ENCODE results near the gene EID3.
"Not testable (repeated sequence)": the region's sequence is repeated elsewhere in the genome, so short reads cannot be mapped to it uniquely, and the experiment has no call there.

The EID3 gene

GRCh38 chr12:104313568-104314241 lies 10.2 kb downstream of the EID3 start:
- no peak for DNase-seq

DNA sequence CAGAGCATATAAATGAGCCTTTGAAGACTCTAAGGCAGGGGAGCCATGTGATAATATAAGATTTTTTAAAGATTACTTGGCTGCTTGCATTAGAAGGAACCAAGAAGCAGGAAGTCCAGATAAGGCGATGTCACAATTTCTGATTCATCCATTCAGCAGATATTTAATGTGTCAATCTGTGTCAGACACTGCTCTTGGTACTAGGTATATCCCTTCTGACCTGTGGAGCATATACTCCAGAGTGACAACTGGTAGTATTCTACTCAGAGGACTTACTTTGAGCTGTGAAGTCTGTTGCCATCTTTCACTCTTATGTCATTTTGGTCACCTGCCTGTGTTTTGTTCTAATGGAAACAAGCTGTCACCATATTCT lies 10.7 kb downstream of the EID3 start:
- no peak for DNase-seq

DNA sequence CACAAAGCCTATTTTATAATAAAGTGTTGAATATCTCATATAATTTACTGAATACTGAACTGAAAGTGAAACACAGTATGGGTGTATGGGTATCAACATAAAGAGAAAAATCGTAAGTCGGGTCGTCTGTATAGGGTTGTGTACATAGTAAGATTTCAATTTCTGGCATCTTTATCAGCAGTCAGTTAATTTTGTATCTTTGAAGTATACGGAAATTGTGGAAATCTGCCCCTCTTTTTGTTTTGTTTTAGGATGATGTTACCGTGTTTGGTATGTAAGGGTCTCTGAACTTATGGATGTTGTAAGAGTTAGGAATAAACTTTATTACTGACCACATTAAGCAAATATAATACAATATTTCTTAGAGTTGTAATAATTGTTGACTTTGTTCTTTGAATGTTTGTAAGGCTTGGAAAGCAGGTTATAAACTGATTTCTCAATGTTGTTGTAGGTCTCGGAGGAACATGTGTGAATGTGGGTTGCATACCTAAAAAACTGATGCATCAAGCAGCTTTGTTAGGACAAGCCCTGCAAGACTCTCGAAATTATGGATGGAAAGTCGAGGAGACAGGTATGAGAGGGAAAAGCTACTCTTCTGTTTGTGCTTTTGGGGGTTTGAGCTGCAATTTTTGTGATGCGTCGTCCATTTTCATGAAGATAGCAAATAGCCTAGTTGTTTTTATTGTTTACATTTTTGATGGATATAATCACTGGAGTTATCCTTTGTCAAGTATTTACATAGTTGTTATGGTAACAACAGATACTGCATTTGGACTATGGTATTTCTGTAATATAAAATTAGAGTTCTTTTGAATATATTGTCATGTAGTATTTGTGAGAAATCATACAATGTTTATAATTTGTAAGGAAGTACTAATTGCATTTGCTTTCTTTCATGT lies 12.0 kb downstream of the EID3 start:
- no peak for DNase-seq

DNA sequence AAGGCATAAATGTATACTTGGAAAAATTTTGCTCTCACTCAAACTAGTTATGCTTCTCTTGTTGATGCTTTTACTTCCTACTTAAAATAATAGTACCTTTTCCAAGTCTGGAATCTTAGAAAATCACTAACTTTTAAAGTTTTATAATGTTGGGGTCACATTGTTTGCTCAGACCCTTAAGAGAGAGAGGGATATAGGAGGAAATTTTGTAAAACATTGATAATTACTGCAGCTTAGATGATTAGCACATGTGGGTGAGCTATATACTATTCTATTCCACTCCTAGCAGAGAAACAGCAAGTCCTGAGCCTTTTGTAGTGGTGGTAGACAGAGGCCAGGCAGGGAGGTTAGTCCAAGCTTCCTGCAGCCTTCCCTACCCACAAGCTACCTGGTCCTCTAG lies 13.4 kb downstream of the EID3 start:
- DNase-seq: no peak

DNA sequence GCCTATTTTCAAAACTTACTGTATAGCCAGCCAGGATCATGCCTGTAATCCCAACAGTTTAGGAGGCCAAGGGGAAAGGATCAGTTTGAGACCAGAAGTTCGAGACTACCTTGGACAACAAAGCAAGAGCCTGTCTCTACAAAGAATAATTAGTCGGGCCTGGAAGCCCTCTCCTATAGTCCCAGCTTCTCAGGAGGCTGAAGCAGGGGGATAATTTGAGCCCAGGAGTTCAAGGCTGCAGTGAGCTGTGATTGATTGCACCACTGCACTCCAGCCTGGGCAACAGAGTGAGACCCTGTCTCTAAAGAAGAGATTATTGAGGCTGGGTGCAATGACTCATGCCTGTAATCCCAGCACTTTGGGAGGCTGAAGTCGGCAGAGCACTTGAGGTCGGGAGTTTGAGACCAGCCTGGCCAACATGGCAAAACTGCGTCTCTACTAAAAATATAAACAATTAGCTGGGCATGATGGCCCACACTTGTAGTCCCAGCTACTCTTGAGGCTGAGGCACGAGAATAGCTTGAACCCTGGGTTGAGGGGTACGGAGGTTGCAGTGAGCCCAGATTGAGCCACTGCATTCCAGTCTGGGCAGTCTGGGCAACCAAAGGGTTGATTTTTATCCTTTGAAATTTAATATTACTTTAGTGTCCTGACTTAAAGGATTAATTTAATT lies 14.1 kb downstream of the EID3 start:
- no peak for DNase-seq

GRCh38 chr12:104319028-104319427 lies 15.5 kb downstream of the EID3 start:
- DNase-seq: no peak

DNA sequence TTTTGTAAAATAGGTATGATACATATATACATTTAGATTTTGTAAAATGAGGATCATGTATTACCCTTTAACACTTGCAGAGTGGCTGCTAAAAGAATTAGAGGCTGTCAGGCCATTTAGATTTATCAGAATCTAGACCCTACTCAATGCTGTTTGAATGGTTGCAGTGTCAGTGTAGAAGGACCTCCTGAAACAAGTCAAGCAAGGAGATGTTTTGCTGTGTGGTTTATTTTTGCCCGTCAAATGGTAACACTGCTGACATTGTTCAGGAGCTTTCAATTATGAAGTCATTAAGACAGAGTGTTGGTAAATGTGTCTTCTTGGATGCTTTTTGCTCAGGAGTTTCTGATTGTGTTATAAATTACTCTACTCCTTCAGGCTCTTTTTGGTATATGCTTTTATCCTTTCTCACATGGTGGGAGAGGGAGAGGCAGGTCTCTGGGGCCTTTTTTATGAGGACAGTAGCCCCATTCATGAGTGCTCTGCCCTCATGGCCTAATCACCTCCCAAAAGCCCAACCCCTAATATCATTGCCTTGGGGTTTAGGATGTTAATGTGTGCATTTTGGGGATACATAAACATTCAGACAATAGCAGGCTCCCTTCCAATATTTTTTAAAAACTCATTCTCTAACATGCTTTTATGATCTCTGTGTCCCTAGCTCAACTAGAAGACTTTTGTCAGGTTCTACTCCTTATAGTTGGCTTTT lies 16.5 kb downstream of the EID3 start:
- DNase-seq: no peak

- no peak for DNase-seq
These were observed 17.1 kb downstream of the EID3 start for GRCh38 chr12:104320627-104321024.

DNA sequence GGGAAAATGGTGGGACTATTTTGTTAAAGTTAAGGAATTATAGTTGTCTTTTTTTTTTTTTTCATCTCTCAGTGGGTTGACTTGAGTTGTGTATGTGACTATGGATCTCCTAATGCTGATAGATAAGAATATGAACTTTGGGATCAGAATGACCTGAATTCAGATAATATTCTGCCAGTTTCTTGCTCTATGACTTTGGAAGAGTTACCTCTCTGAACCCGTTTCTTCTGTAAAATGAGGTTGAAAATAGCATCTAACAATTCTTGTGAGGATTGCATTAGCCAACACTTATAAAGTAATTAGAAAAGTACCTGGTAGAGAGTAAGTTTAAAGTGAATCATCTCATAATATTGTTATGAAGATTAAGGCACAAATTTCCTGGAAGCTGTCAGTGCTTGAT lies 18.4 kb downstream of the EID3 start:
- DNase-seq: no peak

GRCh38 chr12:104322533-104322932 lies 19.0 kb downstream of the EID3 start:
- DNase-seq: not testable (repeated sequence)

GRCh38 chr12:104323899-104324298 lies 20.4 kb downstream of the EID3 start:
- no peak for DNase-seq

DNA sequence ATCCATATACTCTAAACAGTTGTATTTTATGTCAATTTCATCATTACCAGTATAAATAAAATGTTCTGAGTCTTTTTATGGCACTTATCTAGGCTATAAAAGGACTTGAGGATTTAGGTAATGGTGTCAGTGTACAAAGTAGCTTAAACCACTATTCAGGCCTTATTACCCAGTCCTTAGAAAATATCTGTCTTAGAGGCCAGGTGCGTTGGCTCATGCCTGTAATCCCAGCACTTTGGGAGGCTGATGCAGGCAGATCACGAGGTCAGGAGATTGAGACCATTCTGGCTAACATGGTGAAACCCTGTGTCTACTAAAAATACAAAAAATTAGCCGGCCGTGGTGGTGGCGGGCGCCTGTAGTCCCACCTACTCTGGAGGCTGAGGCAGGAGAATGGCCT lies 24.7 kb downstream of the EID3 start:
- not testable (repeated sequence) for DNase-seq

- no peak for DNase-seq
These were observed 25.3 kb downstream of the EID3 start for GRCh38 chr12:104328790-104329189.

GRCh38 chr12:104329707-104330532 lies 26.4 kb downstream of the EID3 start:
- no peak for DNase-seq

- DNase-seq: no peak
These were observed 27.8 kb downstream of the EID3 start for GRCh38 chr12:104331376-104331775.

- DNase-seq: not testable (repeated sequence)
These were observed 28.7 kb downstream of the EID3 start for GRCh38 chr12:104332273-104332672.

DNA sequence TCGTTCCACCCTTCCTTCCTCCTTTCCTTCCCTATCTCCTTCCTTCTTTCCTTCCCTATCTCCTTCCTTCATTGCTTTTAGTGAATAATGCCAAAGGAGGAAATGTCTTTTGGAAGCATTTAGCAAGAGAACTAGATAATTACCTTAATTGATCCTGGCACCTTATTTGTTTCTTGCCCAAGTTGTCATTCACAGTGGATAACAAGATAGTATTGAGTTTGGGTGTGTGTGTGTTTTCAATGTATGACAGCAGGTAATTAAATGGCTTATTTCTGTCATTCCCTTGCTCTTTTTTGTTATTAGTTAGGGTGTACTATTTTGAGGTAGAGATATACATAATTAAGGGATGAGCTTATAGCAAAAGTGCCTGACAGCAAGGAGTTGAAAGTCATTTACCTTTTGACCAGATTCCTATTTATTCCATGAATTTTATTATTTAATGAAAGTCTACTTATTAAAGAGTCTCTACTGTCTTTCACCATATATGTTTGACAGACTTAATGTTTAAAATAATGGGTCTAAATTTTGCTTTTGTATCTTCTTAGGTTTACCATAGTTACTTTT lies 30.2 kb downstream of the EID3 start:
- no peak for DNase-seq

- no peak for DNase-seq
These were observed 31.0 kb downstream of the EID3 start for GRCh38 chr12:104334581-104334980.

GRCh38 chr12:104336115-104336514 lies 32.6 kb downstream of the EID3 start:
- DNase-seq: no peak

- no peak for DNase-seq
These were observed 33.6 kb downstream of the EID3 start for GRCh38 chr12:104337030-104337558.

GRCh38 chr12:104339663-104340062 lies 36.1 kb downstream of the EID3 start:
- DNase-seq: peak; percentile 9

DNA sequence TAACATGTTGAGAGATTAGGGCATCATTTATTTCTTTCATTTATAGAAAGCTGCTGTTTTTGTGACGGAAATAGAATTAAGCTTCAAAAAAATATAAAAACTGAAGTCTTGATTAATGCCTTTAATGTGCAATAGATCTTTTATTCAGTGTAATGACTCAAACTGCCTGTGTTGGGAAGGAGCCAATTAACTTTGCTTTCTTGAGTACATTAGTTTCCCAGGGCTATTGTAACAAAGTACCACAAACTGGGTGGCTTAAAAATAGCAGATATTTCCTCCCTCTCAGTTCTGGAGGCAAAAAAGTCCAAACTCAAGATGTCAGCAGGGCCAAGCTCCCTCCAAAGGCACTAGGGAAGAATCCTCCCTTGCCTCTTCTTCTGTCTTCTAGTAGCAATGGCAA lies 36.6 kb downstream of the EID3 start:
- DNase-seq: no peak

Data from NCI-H146 (cell line).